ENCODE results near the gene TRIOBP.

The TRIOBP gene

DNA sequence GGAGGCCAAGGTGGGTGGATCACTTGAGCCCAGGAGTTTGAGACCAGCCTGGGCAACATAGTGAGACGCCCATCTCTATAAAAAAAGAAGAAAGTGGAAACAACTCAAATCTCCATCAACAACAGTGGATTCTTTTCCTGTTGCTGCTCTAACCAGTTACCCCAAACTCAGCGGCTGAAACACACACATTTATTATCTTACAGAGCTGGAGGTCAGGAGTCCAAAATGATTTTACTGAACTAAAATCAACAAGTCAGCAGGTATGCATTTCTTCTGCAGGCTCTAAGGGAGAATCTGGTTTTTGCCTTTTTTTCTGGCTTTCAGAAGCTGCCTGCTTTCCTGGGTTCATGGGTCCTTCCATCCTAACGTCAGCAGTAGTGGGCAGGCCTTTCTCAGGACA is 99.2 kb downstream of the TRIOBP start:
- TF ChIP-seq, protein P1, sequence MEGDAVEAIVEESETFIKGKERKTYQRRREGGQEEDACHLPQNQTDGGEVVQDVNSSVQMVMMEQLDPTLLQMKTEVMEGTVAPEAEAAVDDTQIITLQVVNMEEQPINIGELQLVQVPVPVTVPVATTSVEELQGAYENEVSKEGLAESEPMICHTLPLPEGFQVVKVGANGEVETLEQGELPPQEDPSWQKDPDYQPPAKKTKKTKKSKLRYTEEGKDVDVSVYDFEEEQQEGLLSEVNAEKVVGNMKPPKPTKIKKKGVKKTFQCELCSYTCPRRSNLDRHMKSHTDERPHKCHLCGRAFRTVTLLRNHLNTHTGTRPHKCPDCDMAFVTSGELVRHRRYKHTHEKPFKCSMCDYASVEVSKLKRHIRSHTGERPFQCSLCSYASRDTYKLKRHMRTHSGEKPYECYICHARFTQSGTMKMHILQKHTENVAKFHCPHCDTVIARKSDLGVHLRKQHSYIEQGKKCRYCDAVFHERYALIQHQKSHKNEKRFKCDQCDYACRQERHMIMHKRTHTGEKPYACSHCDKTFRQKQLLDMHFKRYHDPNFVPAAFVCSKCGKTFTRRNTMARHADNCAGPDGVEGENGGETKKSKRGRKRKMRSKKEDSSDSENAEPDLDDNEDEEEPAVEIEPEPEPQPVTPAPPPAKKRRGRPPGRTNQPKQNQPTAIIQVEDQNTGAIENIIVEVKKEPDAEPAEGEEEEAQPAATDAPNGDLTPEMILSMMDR (IDR thresholded peaks at IDR 0.05) = no peak

DNA sequence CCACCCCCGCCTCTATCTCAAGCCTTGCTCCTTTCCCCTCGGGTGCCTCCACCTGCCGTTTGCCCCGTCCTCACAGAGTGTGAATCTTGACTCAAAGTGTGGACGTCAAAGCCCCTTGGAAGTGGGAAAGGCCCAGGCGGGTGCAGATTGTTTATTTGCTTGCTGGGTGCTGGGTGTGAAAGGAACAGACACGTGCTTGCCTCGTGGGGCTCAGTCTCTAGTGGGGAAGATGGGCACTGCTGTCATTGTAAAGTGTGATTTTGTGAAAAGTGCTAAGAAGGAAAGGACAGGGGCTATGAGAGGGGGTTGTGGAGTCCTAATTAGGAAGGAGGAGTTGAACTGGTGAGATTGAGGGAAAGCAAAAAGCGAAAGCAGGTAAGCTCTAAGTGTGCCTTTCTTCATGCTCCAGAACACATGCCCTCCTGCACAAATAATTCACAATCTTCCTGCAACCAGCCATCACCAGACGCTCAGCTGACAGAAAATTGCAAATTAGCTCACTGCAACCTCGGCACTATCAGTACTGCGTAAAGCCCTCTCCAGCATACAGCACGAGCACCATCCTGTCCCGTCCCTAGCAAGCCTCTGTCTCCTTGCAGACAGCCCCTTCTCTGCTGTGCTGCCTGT is 101.1 kb downstream of the TRIOBP start:
- TF ChIP-seq, protein P1 (IDR thresholded peaks at IDR 0.05) = no peak

DNA sequence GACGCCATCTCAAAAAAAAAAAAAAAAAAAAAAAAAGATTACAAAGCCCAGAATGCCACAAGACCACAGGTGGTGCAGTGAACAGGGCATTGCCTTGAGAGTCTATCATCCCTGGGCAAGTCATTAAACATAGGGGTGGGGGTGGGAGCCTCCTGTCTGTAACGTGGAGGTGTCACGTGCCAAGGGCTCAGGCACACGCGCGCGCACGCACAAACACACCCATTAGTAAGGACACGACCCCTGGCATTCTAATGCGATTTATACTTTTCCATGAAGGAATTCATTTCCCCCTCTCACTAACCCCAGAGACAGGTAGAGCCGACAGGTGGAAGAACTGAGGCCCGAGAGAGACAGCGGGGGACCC is 105.1 kb downstream of the TRIOBP start:
- TF ChIP-seq, protein P1 (IDR thresholded peaks at IDR 0.05) = no peak

DNA sequence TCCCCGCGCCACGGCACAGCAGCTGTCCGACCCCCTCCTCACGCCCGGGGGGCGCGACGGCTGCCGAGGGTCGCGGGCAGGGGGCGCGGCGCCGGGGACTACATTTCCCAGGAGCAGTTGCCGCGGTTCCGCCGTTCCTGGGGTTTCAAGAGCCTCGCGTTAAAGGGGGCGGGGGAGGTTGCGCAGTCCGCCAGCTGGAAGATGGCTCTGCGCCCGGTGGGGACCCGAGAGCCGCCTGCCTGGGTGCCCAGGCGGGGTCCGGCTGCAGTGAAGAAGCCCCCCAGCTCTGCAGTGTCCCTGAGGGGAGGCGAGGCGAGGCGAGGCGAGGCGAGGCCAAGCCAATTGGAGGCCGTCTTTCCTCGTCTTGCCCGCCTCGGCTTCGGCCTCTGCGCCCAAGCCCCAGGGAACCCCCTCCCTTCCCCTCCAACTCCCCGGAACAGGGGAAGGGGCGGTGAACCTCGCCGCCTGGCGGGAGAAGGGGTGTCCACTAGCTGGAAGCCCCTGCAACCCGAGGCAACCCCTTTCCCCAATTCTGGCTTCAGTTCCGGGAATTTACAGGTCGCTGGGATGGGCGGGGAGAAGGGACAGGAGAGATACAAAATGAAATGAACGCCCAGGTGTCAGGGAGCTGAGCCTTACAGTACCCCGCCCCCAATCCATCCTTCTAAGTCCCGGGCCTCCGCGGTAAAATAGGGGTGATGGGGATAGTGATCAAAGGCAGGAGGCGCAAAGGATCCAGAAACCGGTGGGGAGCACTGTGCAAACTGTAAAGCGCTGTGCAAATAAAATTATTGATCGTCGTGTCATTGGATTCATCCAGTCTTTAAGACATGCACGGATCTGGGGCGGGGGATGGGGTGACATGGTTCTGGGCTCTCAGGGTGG is 105.7 kb downstream of the TRIOBP start:
- TF ChIP-seq, protein P1 (IDR thresholded peaks at IDR 0.05) = no peak

DNA sequence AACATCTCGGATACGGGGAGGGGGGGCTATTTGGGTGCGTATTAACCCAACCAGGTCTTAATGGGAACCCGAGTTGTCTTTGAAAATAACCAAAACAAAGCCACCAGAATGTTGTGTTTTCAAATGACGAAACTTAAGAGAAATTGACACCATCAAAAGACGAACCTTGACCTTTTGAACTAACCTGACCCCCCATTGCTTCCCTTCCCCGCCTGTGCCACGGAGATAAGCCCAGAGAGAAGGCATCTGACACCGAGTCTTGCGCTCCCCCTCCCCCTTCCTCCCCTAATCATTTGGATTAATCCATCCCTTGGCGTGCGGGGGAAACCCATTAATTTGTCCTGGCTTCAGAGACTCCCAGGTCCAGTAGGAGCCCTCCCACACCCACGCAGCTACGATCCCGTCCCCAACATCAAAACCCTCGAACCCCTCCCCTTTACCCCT is 106.4 kb downstream of the TRIOBP start:
- TF ChIP-seq, protein P1 (IDR thresholded peaks at IDR 0.05) = no peak

DNA sequence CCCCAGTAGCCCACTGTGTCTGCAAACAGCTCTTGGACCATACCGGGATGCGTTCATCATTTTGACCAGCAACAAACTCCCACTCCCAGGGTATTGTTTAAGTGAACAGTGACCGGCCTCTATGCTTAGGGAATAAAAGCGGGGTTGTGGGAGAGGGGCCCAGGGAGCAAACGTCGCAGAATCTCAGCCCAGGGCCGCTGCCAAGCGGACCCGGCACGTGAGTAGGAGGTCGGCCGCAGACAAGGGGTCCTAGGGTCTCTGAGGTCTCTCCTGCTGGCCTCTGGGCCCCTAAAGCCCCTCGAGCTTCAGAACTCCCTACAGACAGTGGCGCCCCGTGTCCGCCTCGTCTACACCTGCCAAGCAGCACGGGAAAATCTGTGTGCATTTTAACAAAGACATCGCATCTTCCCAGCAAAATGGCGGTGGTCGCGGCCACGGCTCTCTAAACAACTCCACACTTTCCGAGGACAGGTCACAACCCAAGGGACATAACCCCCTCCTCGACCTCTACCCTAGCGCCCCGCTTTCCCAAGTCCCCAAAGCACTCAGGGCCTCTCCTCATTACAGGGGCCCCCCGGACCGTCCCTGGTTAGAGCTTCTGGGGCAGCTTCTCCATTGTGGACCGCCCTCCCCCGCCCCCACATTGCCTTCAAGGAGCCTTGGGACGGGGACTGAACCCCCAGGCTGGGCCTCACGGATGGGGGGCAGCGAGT is 106.9 kb downstream of the TRIOBP start:
- TF ChIP-seq, protein P1 (IDR thresholded peaks at IDR 0.05) = no peak

DNA sequence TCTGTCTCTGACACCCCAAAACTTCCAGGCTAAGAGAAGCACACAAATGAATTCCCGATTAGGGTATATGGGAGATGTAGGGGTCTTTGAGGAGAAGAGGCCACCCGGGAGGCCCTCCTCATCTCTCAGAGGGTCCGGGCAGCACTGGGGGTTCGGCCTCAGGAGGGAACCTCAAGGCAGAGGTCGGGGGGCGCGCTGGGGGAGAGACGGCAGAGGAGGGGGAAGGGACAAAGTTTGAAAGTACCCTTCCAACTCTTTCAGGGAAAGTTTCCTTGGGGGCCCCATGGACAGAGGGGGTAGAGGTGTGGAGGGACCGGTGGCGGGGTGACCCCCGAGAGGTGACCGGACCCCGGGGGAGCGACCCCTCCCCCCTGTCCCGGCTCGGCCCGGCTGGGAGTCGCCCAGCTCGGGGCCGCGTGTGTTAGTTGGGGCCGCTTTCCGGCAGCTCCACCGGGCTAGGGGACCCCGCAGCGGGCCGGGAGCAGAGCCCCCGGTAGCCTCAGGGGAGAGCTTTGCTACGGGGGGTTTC is 107.6 kb downstream of the TRIOBP start:
- TF ChIP-seq, protein P1 (IDR thresholded peaks at IDR 0.05) = no peak

All from LNCAP (cell line).